CD4-positive, alpha-beta T cell treated with Interleukin-4 for 1 hour (primary cell): ENCODE results near the gene PDHA1.

Experiments
- DNase-seq, 2 donors: peaks; one replicate each; pipeline ENCODE4 v3.0.0-alpha.2; 2020 to 2022

Gene PDHA1

DNA sequence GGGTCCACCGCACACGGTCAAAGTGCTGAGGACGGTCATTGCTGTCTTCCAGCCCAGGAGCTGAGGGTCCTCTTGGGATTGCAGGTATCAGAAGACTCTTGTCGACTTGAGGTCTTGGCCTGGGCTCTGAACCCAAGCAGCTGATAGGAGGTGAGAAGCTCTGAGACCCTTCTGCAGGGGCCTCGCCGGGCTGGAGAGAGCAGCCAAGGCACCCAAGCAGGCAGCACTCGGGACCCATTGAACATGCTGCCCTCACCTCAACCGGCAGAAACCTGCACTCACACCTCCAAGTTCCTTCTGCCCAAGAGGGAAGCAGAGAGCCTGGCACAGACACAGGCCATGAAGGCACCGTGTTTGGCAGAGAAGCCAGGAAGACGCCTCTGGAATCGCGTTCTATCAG, 34.1 kb downstream of the PDHA1 start:
- no peak for DNase-seq

DNA sequence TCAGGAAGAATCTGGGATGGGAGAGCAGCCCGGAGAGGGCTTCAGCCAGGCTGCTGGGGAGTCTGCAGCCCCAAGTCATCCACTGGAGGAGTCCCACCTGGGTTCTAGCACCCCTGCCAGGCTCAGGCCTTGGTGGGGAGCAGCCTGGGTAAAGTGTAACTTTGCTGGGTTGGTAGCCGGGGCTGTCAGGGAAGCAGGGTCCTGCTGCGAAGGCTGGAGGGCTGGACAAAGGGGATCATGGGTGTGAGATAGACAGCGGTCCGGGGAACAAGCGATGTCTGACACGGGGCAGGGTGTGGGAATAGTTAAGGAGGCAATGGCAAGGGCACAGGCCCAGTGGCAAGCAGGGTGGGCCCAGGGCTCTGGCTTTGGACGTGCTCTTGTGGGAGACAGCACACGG, 37.6 kb downstream of the PDHA1 start:
- DNase-seq = no peak

DNA sequence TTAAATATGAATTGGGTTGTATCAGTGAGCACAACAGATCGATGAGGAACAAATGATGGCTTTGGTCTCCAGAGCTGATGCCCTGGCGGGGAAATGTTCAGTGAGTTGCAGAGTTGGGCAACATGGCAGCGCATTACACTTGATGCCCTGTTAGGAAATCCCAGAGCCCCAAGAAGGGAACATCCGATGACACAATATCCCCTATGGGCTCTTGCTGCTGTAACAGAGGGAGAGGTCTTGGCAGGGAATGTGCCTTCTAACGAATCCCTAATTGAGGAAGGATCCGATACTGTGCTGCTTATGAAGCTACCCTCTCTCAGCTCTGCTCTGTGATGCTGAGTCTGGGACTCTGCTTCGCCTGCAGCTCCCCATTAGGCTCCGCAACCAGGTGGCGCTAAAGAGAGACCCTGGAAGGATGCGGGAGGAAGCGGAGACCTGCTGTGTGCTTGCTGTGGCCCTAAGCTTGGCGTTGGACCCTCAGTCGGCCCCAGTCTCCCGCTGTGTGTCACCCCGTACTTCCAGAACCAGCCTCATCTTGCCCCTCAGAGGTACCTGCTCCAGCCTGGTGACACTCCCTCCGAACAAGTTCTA, 38.9 kb downstream of the PDHA1 start:
- peak in 1 of 2 donors; percentile 42 for DNase-seq

DNA sequence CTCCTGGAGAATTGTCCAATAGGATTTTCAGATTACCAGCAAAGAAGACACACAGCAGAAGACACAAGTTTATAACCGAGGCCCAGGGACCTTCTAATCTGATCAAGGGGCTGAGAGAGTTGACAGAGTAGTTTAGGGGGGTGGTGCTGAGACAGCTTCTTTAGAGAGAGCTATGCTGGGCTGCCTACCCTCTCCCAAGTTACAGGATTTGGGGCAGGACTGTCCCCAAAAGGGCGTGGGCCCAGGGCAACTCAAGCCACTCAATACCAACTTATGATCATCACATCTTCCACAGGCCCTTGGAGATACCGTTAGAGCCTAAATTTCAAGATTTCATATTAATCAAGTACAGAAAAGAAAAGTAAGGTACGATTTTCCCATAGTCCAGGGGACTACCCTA, 43.0 kb downstream of the PDHA1 start:
- DNase-seq = no peak

DNA sequence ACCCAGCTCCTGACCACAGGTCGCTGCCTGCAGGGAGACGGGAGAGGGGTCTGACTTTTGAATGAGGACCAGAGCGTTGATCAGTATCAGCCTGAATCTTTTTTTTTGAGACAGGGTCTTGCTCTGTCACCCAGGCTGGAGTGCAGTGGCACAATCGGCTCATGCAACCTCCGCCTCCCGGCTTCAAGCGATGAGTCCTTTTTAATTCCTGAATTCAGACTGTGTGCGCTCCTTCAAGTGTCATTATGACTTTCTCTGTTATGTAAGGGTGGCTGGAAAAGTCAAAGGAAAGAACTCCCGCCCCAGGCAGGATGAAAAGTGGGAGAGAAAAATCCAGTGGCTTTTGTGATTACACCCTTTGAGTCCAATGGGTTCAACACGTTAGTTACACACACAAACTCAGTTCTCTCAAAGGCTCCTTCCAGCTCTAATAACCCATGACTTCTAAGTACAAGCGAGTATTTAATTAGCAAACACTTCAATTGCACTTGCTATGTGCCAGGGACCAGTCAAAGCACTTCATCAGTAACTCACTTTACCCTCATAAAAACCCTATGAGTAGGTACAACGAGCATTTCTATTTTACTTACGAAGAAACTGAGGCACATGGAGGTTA, 44.4 kb downstream of the PDHA1 start:
- DNase-seq = no peak

DNA sequence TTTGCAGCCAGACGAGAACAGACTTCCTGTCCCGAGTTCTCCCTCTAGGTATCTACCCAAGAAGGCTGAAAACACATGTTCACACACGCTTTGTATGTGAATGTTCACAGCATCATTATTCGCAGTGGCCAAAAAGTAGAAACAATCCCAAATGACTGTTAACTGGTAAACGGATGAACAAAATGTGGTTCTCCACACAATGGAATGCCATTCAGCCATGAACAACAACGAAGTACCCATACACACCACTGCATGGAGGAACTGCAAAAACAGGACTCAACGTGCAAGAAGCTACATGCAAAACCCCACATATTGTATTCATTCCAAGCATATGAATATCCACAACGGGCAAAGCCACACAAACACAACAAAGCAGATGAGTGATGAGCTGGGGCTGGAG, 45.0 kb downstream of the PDHA1 start:
- no peak for DNase-seq

DNA sequence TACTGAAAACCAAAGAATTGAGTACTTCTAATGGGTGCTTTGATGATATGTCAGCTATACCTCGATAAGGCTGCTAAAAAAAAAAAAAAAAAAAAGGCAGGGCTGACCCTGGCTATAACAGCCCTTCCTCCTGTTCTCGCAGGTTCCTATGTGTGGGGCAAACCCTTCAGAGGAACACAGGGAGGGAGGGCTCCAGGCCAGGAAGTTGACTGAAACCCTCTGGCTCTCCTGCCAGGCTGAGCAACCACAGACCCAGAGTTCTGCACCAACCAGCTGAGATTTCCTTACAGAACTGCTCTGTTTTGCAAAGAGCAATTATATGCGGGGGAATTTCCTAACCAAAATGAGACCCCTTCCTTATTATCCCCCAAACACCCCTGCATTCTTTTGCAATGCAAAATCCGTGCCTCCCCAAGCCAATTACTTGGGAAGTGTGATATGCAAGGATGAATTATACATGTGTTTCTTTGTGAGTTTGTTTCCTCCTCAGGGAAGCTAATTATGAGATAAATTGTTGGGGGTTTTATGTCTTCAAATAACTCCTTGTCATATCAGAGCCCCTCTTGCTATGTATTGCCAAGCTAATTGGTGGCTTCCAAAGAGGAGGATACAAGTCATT, 45.6 kb downstream of the PDHA1 start:
- DNase-seq = no peak

DNA sequence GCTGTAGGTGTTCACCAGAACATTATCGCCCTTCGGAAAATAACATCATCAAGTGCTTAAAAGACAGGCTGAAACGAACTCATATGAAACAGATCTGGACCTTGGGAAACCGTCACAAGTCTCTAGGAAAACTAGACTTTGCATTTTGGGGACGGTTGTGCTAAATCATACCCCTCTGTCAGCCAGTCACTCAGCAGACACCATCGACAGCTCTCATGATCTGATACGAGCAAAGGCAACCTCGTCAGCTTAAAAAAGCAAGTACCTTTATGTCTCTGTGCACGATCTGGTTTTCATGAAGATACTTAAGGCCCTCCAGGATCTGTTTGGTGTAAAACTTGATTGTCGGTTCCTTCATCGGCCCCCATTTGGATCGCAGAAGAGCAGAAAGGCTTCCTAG, 48.4 kb downstream of the PDHA1 start:
- DNase-seq = no peak

DNA sequence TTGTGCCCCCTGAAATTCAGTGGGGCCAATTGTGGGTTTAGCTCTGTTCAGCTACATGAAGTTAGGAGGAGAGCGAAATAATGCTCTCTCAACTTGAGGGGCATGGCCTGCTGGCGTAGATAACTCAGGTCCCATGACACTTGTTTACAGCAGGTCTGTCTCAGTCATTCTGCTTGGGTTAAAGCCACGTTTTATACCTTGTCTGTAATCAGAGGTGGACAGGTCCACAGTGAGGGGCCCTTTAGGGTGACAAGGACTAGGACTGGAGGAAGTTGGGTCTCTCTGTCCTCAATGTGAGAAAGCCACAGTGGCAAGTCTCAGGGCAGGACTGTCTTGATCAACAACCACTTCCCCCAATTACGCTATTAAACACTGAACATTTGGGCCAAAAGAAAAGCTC, 49.0 kb downstream of the PDHA1 start:
- DNase-seq = no peak

DNA sequence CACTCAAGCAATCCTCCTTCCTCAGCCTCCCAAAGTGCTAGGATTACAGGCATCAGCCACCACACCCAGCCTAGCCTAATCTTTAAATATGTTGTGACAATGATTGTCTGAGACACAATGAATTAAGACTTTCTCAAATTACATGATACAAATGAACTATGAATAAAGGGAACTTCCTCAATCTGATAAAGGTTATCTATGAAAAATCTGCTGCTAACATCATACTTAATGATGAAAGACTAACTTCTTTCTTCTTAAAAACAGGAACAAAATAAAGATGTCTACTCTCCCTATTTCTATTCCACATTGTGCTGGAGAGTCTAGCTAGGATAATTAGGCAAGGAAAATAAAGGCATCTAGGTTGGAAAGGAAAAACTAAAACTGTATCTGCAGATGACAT, 60.0 kb downstream of the PDHA1 start:
- no peak for DNase-seq

DNA sequence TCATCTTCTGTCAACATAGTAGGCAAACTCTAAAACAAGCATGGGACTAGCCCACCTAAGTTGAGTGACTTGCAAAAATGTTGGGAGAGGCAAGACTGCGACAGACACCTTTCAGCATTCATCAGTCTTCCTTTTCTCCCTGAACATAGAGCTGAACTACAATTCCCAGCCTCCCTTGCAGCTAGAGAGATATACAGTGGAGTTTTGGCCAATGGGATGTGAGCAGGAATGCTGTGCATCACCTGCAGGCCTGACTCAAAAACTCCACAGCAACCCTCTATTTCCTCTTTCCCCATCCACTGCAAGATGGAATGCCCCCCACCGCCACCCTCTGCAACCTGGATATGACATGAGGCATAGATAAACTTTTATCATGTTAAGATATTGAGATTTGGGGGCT, 66.5 kb downstream of the PDHA1 start:
- DNase-seq = no peak
